ENCODE results near the gene IKBKE. TPM values are rescaled to one million over a fixed set of nuclear protein-coding genes. Genes with fewer than 3 reads are reported as not detected.

The IKBKE gene
- total and polyA plus RNA-seq, 10 of the 15 experiments (the other 5 are each of a cell fraction or from before 2014, with no cell fraction given): 12.8 to 35.1 (median 23.1) TPM

GRCh38 chr1:206484901-206485300 is 14.6 kb downstream of the IKBKE start (continued):
- TF ChIP-seq CEBPZ (IDR thresholded peaks at IDR 0.05; ENCODE audit: low read depth, low read length): no peak

DNA sequence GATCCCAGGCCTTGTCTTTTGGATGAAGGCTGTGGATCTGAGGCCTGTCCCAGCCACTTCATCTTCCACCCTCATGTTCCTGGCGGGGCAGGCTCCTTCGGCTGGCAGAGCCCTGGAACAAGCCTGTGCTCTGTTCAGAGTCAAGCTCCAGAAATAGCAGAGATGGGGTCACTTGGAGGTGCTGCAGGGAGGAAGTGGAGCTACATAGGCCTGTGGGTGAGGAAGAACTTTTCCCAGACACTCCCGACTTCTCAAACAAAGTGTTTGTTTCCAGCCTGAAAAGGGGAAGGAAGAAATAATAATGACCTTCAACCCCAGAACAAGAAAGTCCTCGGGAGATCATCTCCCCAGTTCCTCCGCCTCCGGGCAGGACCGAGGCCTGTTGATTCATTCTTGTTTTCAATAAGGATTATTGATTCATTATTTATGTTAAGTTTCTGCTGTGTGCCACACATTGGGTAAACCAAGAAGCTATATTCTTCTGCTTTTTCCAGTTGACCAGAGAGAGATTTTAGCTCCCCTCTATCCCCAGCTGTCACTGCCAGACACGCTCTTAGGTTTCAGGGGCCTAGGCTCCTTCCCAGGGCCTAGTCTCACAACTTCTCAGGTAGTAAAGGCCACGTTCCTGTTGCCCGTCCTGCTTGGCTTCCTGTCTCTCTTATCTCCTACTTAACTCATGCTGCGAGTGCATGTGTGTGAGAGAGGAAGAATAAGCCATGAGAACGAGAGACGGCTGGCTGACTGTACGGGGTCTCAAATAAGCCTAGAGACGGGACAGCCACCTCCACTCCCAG is 16.9 kb downstream of the IKBKE start:
- FAIRE-seq: no peak
- Histone ChIP-seq H3K9ac (ENCODE audit: control insufficient read depth, insufficient read depth, low read length) (no peak overlapping the region), H2AFZ (ENCODE audit: control insufficient read depth, low read depth, low read length) (no peak overlapping the region), H3K4me1 (ENCODE audit: control insufficient read depth, insufficient read depth, low read length) (no peaks in the 10 kb centered on the region), H3K79me2 (ENCODE audit: control insufficient read depth, insufficient read depth, low read length) (no peaks in the 10 kb centered on the region), H4K20me1 (ENCODE audit: control insufficient read depth, insufficient read depth) (no peaks in the 10 kb centered on the region), H3K27ac (ENCODE audit: control insufficient read depth, insufficient read depth) (no peak overlapping the region), H3K9me3 (replicated peaks; ENCODE audit: control insufficient read depth, insufficient read depth, low read length) (no peaks in the 10 kb centered on the region), H3K36me3 (ENCODE audit: control insufficient read depth in 2 of 2, insufficient read depth in 2 of 2, low read length in 1 of 2) (peaks cover 21 to 22% of the 10 kb centered on the region in 2 experiments; a peak in 3 of 4 replicates), H3K4me2 (ENCODE audit: control insufficient read depth, insufficient read depth) (no peak overlapping the region), H3K27me3 (replicated peaks in 1 of 2; ENCODE audit: control insufficient read depth in 2 of 2, insufficient read depth in 2 of 2, low read length in 1 of 2) (no peaks in the 10 kb centered on the region), H3K4me3 (no peak overlapping the region)
- ChIA-PET RAD21 (ENCODE audit: unreplicated experiment) (no interaction called here), POLR2A (no interaction called here), SMC1A (ENCODE audit: uncharacterized antibody, unreplicated experiment) (interaction anchor here (0.6 to 11.5 kb wide), 2 partner anchors 20 to 96 kb away, joined by 3 to 146 read pairs; no protein-coding TSS in a partner anchor), CTCF (interaction anchor here (1.2 to 3.7 kb wide), 3 partner anchors 9 to 99 kb away, joined by 3 to 74 read pairs (median 5); no protein-coding TSS in a partner anchor)
- no peak for DNase-seq (ENCODE audit: low read depth, low spot score)
- no TSS peak for BruUV-seq (replicated peaks)
- WGBS (ENCODE audit: insufficient coverage, insufficient replicate concordance, low lambda C conversion rate, missing lambda C conversion rate): 87% methylated on average over 15 of the region's 15 CpGs
- in situ Hi-C loops (cut with MboI) (loop anchor here (5.0 kb wide), 1 partner anchor 95 kb away; no protein-coding TSS in a partner anchor), intact Hi-C loops (cut with micrococcal nuclease; ENCODE audit: unreplicated experiment) (no loop called here)
- no peak for ATAC-seq
- TF ChIP-seq POLR2AphosphoS2 (IDR thresholded peaks at IDR 0.05; ENCODE audit: low read depth, low read length) (no peak), WRNIP1 (IDR thresholded peaks at IDR 0.05; ENCODE audit: borderline replicate concordance, low read depth, low read length) (no peak), PAX5 (IDR thresholded peaks at IDR 0.05; ENCODE audit: borderline replicate concordance, low read depth, low read length) (no peak), MTA2 (IDR thresholded peaks at IDR 0.05; ENCODE audit: low read depth) (no peak), FOS (IDR thresholded peaks at IDR 0.05; ENCODE audit: borderline replicate concordance, extremely low read depth, insufficient read length) (no peak), ZNF24 (IDR thresholded peaks at IDR 0.05) (no peak), IRF3 (IDR thresholded peaks at IDR 0.05) (no peak), RUNX3 (IDR thresholded peaks at IDR 0.05; ENCODE audit: low read length) (no peak), SMC3 (IDR thresholded peaks at IDR 0.05; ENCODE audit: borderline replicate concordance, low read length) (no peak), CHD1 (IDR thresholded peaks at IDR 0.05; ENCODE audit: low read depth, low read length) (no peak)
- TF ChIP-seq, protein P1, sequence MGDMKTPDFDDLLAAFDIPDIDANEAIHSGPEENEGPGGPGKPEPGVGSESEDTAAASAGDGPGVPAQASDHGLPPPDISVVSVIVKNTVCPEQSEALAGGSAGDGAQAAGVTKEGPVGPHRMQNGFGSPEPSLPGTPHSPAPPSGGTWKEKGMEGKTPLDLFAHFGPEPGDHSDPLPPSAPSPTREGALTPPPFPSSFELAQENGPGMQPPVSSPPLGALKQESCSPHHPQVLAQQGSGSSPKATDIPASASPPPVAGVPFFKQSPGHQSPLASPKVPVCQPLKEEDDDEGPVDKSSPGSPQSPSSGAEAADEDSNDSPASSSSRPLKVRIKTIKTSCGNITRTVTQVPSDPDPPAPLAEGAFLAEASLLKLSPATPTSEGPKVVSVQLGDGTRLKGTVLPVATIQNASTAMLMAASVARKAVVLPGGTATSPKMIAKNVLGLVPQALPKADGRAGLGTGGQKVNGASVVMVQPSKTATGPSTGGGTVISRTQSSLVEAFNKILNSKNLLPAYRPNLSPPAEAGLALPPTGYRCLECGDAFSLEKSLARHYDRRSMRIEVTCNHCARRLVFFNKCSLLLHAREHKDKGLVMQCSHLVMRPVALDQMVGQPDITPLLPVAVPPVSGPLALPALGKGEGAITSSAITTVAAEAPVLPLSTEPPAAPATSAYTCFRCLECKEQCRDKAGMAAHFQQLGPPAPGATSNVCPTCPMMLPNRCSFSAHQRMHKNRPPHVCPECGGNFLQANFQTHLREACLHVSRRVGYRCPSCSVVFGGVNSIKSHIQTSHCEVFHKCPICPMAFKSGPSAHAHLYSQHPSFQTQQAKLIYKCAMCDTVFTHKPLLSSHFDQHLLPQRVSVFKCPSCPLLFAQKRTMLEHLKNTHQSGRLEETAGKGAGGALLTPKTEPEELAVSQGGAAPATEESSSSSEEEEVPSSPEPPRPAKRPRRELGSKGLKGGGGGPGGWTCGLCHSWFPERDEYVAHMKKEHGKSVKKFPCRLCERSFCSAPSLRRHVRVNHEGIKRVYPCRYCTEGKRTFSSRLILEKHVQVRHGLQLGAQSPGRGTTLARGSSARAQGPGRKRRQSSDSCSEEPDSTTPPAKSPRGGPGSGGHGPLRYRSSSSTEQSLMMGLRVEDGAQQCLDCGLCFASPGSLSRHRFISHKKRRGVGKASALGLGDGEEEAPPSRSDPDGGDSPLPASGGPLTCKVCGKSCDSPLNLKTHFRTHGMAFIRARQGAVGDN (IDR thresholded peaks at IDR 0.05): no peak

Data from GM12878 (cell line).